Measurements from ENCODE around the gene GPR25. TPM values are rescaled to one million over a fixed set of nuclear protein-coding genes. Genes with fewer than 3 reads are reported as not detected.

GPR25 gene
- total RNA-seq, 1 donor from 2014 or later: not detected

DNA sequence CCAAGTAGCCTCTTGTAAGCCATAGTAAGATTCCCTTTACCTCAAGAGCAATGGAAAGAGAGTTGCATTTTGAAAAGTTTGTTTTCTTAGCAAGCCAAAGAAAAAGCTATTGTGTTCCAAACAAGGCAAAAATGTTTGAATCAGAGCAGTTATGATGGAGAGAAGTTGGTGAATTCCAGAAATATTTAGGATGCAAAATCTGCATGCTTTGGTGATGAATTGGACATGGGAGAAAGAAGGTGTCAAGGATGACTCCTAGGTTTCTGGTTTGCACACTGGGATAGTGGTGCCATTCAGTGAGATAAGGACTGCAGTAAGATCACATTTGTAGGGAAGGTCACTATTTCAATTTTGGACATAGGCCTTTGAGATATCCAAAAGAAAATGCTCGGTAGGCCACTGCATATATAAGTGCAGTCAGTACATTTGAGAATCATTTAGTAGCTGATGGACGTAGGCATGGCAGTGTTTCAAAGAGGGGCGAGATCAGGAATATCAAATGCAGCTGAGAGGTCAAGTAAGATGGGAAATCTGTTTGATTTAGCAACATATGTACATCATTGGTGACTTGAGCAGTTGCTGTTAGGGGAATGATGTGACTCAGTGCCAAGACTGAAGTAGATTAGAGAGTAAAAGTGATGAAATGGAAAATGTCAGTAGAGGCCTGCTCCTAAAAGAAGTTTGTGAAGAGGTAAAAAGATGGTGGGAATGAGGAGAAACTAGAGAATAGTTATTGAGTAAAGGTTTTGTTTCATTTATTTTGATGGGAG, 33.9 kb upstream of the GPR25 start:
- Histone ChIP-seq H3K27me3 (ENCODE audit: low read depth) (no peaks in the 10 kb centered on the region), H3K36me3 (peaks cover 27% of the 10 kb centered on the region), H3K4me1 (no peaks in the 10 kb centered on the region), H3K27ac (replicated peaks) (no peak overlapping the region), H3K9me3 (replicated peaks) (peaks cover 15% of the 10 kb centered on the region), H3K4me3 (no peak overlapping the region)
- TF ChIP-seq CTCF (IDR thresholded peaks at IDR 0.05; ENCODE audit: borderline replicate concordance): no peak
- no peak for DNase-seq
- intact Hi-C loops (cut with micrococcal nuclease): loop anchor here (10.0 kb wide), 1 partner anchor 214 kb away; the partner anchor contains the start of gene KIF14

GRCh38 chr1:200845360-200845759, 27.4 kb upstream of the GPR25 start:
- H3K36me3 ChIP-seq: peaks cover 63% of the 10 kb centered on the region
- TF ChIP-seq CTCF (IDR thresholded peaks at IDR 0.05; ENCODE audit: borderline replicate concordance): no peak
- DNase-seq: no peak
- H3K27me3 ChIP-seq (ENCODE audit: low read depth): no peaks in the 10 kb centered on the region
- intact Hi-C loops (cut with micrococcal nuclease): no loop called here
- no peaks in the 10 kb centered on the region for H3K4me1 ChIP-seq
- no peak overlapping the region for H3K4me3 ChIP-seq
- no peaks in the 10 kb centered on the region for H3K9me3 ChIP-seq (replicated peaks)
- no peak overlapping the region for H3K27ac ChIP-seq (replicated peaks)

GRCh38 chr1:200846398-200846797, 26.4 kb upstream of the GPR25 start:
- no peak overlapping the region for H3K4me3 ChIP-seq
- no peaks in the 10 kb centered on the region for H3K4me1 ChIP-seq
- H3K27ac ChIP-seq (replicated peaks): no peak overlapping the region
- H3K36me3 ChIP-seq: peaks cover 73% of the 10 kb centered on the region
- H3K27me3 ChIP-seq (ENCODE audit: low read depth): no peaks in the 10 kb centered on the region
- intact Hi-C loops (cut with micrococcal nuclease): no loop called here
- DNase-seq: no peak
- no peaks in the 10 kb centered on the region for H3K9me3 ChIP-seq (replicated peaks)
- no peak for TF ChIP-seq CTCF (IDR thresholded peaks at IDR 0.05; ENCODE audit: borderline replicate concordance)

DNA sequence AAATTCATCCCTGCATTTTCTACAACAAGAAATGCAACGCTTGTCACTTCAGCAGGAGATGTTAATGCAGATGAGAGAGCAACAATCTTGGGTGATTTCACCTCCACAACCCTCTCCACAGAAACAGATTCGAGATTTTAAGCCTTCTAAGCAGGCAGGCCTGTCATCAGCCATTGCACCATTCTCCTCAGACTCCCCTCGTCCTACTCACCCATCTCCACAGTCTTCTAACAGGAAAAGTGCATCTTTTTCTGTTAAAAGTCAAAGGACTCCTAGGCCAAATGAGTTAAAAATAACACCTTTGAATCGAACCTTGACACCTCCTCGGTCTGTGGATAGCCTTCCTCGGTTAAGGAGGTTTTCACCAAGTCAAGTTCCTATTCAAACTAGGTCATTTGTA, 23.4 kb upstream of the GPR25 start:
- H3K4me1 ChIP-seq: no peaks in the 10 kb centered on the region
- no peaks in the 10 kb centered on the region for H3K27me3 ChIP-seq (ENCODE audit: low read depth)
- DNase-seq: no peak
- TF ChIP-seq CTCF (IDR thresholded peaks at IDR 0.05; ENCODE audit: borderline replicate concordance): no peak
- intact Hi-C loops (cut with micrococcal nuclease): no loop called here
- no peak overlapping the region for H3K4me3 ChIP-seq
- H3K36me3 ChIP-seq: peaks cover 82% of the 10 kb centered on the region
- H3K9me3 ChIP-seq (replicated peaks): no peaks in the 10 kb centered on the region
- H3K27ac ChIP-seq (replicated peaks): no peak overlapping the region

DNA sequence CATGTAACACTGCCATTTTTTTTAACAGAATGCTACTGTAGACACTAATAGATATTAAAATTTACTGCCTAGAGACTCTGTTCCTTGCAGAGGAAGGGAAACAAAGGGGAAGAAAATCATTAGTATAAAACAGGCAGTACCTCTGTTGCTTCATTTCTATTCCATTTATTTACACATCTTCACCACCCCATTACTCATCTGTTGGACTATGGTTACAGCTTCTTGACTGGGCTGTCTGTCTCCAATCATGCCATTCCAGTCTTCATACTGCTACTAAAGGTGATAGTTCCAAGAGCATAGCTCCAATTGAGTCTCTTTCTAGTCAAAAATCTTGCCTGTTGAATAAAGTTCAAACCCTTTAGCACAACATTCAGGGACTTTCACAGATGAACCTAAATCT, 22.2 kb upstream of the GPR25 start:
- peaks cover 88% of the 10 kb centered on the region for H3K36me3 ChIP-seq
- intact Hi-C loops (cut with micrococcal nuclease): no loop called here

More for the DNA sequence above, 22.2 kb upstream of the GPR25 start:
- DNase-seq: no peak
- TF ChIP-seq CTCF (IDR thresholded peaks at IDR 0.05; ENCODE audit: borderline replicate concordance): no peak
- Histone ChIP-seq H3K4me1 (no peaks in the 10 kb centered on the region), H3K27ac (replicated peaks) (no peak overlapping the region), H3K9me3 (replicated peaks) (no peaks in the 10 kb centered on the region), H3K27me3 (ENCODE audit: low read depth) (no peaks in the 10 kb centered on the region), H3K4me3 (no peak overlapping the region)

All from left ventricle myocardium inferior (tissue), 1 donor.